ENCODE results near the gene IWS1. TPM values are rescaled to one million over a fixed set of nuclear protein-coding genes. Genes with fewer than 3 reads are reported as not detected.
"Not testable (repeated sequence)": the region's sequence is repeated elsewhere in the genome, so short reads cannot be mapped to it uniquely, and the experiment has no call there.

IWS1 gene
- total RNA-seq, 1 donor from 2014 or later, result 48.4 TPM

DNA sequence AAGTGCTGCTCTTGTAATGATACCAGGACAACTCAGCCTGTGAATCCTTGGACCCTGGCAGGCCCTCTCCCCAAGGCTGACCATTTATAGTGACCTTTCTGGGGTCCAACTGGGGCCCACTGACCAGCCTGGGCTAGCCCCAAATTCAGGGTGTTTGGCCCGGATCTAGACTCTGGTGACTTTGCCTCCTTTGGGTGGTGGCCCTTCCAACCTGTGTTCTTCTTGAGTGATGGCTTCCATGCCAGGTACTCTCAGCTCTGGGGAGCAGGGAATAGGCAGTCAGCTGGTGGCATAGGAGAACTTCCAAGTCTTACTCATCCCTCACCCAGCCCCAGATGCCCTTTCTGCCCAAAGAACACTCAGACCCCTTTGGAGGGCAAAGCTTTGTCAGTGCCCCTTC lies 19.5 kb upstream of the IWS1 start:
- H3K27me3 ChIP-seq (ENCODE audit: control insufficient read depth, insufficient read depth, low read length), result peaks cover 7% of the 10 kb centered on the region

GRCh38 chr2:127545189-127545588 lies 18.9 kb upstream of the IWS1 start:
- H3K27me3 ChIP-seq (ENCODE audit: control insufficient read depth, insufficient read depth, low read length), result peaks cover 7% of the 10 kb centered on the region
- no peaks in the 10 kb centered on the region for H3K36me3 ChIP-seq (ENCODE audit: control insufficient read depth, insufficient read depth, low read length)
- TF ChIP-seq CTCF (IDR thresholded peaks at IDR 0.05; ENCODE audit: insufficient read depth, low read length, poor library complexity, severe bottlenecking), result no peak
- no peak for DNase-seq (ENCODE audit: low read depth)
- no peak overlapping the region for H3K4me3 ChIP-seq (ENCODE audit: low read depth, low read length)

More for the DNA sequence above, 19.5 kb upstream of the IWS1 start:
- no peak overlapping the region for H3K4me3 ChIP-seq (ENCODE audit: low read depth, low read length)
- TF ChIP-seq CTCF (IDR thresholded peaks at IDR 0.05; ENCODE audit: insufficient read depth, low read length, poor library complexity, severe bottlenecking), result no peak
- DNase-seq (ENCODE audit: low read depth), result no peak
- no peaks in the 10 kb centered on the region for H3K36me3 ChIP-seq (ENCODE audit: control insufficient read depth, insufficient read depth, low read length)

DNA sequence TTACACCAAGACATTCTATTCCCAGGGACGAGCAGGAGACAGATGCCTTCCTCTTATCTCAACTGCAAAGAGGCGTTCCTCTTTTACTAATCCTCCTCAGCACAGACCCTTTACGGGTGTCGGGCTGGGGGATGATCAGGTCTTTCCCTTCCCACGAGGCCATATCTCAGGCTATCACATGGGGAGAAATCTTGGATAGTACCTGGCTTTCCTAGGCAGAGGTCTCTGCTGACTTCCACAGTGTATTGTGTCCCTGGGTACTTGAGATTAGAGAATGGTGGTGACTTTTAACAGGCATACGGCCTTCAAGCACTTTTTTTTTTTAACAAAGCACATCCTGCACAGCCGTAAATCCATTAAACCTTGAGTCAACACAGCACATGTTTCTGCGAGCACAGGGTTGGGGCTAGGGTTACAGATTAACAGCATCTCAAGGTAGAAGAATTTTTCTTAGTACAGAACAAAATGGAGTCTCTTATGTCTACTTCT lies 16.8 kb upstream of the IWS1 start:
- H3K4me3 ChIP-seq (ENCODE audit: low read depth, low read length); DNase-seq (ENCODE audit: low read depth); H3K27me3 ChIP-seq (ENCODE audit: control insufficient read depth, insufficient read depth, low read length); H3K36me3 ChIP-seq (ENCODE audit: control insufficient read depth, insufficient read depth, low read length): not testable (repeated sequence)

DNA sequence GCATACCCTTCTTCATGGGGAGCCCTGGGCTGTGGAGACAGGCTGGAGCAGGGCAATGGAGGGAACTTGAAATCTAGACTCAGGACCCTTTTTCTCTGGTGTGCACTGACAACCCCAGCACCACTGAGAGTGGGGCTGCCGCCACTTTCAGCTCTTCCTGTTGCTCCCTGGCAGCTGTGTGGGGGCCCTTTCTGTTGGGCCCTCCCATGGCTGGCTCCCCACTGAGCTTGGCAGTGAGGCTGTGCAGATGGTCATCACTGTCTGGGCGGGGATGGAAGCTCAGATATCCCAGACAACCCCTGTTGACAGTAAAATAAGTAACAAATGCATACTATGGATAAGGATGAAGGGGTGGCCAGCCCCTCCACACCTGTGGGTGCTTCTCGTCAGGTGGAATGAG lies 15.9 kb upstream of the IWS1 start:
- no peaks in the 10 kb centered on the region for H3K36me3 ChIP-seq (ENCODE audit: control insufficient read depth, insufficient read depth, low read length)
- DNase-seq (ENCODE audit: low read depth), result no peak
- TF ChIP-seq CTCF (IDR thresholded peaks at IDR 0.05; ENCODE audit: insufficient read depth, low read length, poor library complexity, severe bottlenecking), result no peak
- no peak overlapping the region for H3K4me3 ChIP-seq (ENCODE audit: low read depth, low read length)
- peaks cover 7% of the 10 kb centered on the region for H3K27me3 ChIP-seq (ENCODE audit: control insufficient read depth, insufficient read depth, low read length)

- no peak for DNase-seq (ENCODE audit: low read depth)
- Histone ChIP-seq H3K27me3 (ENCODE audit: control insufficient read depth, insufficient read depth, low read length) (peaks cover 7% of the 10 kb centered on the region), H3K36me3 (ENCODE audit: control insufficient read depth, insufficient read depth, low read length) (no peaks in the 10 kb centered on the region), H3K4me3 (ENCODE audit: low read depth, low read length) (no peak overlapping the region)
- TF ChIP-seq CTCF (IDR thresholded peaks at IDR 0.05; ENCODE audit: insufficient read depth, low read length, poor library complexity, severe bottlenecking), result no peak
These were observed 15.5 kb upstream of the IWS1 start for GRCh38 chr2:127541809-127542208.

- peaks cover 4% of the 10 kb centered on the region for H3K27me3 ChIP-seq (ENCODE audit: control insufficient read depth, insufficient read depth, low read length)
- H3K4me3 ChIP-seq (ENCODE audit: low read depth, low read length), result no peak overlapping the region
- no peak for TF ChIP-seq CTCF (IDR thresholded peaks at IDR 0.05; ENCODE audit: insufficient read depth, low read length, poor library complexity, severe bottlenecking)
- no peak for DNase-seq (ENCODE audit: low read depth)
- H3K36me3 ChIP-seq (ENCODE audit: control insufficient read depth, insufficient read depth, low read length), result no peaks in the 10 kb centered on the region
These were observed 11.4 kb upstream of the IWS1 start for GRCh38 chr2:127537644-127538043.

Measured in kidney epithelial cell (primary cell).